ENCODE results near the gene CBR3.
"Not testable (repeated sequence)": the region's sequence is repeated elsewhere in the genome, so short reads cannot be mapped to it uniquely, and the experiment has no call there.

Gene CBR3

GRCh38 chr21:36134803-36135390, at the start of gene CBR3:
Gene CBR3 (plus strand): TSS chr21:36135079. CDS start chr21:36135193, 114 bp downstream.
- DNase-seq (ENCODE audit: low read depth in 2 of 2): peak in 1 of 2 experiments; percentile 49

DNA sequence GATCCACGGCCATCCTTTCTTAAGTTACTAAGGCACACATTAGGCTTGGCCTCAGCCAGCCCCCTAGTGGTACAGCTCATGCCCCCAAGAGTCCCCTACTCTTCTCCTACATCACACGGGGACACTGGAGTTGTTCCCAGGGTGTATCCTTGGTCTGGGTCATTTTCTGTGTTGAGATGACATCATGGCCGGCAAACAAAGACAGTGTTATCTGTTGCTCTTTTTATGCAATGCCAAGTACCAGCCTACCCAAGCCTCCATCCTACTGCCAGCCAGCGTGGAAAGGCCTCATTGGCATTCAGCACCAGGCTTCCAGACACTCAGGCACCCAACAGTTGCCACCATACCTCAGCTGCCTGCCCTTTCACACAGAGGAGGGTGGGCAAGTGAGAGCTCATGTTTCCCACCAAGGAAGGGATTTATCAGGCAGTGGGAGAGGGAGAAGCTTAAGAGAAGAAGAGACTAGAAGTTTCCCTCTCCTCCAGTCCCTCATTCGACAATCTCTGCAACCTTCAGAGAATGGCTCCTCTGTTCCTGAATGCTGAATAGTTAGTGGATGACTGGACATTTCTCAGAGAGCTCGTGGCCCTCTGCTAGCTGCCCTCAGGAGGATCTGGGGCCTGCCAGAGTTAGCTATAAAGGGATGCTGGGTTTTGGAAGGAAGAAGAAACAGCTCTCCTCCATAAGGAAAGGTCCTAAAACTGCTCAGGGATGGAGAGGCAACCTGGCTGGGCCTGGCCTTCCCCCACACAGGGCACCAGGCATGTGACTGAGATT, 47.3 kb upstream of the CBR3 start:
- DNase-seq (ENCODE audit: low read depth in 2 of 2): no peak

- DNase-seq (ENCODE audit: low read depth in 2 of 2): no peak
Measured at GRCh38 chr21:36089946-36090345, 44.9 kb upstream of the CBR3 start.

DNA sequence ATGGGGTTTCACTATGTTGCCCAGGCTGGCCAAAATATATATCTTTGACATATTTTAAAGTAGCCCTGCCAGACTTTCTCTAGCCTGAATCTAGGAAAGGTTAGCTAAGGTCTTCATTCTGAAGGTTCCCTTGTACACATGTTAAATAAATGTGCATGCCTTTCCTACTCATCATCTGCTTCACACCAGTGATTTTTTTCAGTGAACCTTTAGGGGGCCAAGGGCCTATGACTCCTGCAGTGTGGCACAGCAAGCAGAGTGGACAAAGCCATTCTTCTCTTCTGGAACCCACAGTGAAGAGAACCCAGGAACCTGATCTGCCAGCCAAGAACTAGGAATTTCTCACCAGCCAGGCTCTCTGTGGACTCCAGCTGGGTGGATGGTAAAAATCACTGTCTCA, 42.2 kb upstream of the CBR3 start:
- no peak for DNase-seq (ENCODE audit: low read depth in 2 of 2)

DNA sequence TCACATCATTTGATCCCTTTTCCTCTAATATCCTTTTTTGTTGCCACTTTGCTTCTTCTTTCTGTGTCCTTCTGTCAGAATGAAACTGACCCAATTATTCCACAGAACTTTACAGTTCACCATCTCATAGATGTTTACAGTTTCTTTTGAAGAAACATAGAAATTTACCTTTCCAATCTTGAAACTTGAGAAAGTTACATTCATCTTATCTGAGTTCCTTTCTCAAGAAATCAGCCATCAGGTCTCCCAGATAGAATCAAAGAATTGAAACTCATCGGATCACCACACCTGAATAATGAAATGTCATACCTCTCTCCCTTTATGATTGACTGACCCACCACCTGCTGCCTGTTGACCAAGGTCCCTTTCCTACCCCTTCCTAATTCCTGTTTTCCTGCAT, 41.4 kb upstream of the CBR3 start:
- no peak for DNase-seq (ENCODE audit: low read depth in 2 of 2)

DNA sequence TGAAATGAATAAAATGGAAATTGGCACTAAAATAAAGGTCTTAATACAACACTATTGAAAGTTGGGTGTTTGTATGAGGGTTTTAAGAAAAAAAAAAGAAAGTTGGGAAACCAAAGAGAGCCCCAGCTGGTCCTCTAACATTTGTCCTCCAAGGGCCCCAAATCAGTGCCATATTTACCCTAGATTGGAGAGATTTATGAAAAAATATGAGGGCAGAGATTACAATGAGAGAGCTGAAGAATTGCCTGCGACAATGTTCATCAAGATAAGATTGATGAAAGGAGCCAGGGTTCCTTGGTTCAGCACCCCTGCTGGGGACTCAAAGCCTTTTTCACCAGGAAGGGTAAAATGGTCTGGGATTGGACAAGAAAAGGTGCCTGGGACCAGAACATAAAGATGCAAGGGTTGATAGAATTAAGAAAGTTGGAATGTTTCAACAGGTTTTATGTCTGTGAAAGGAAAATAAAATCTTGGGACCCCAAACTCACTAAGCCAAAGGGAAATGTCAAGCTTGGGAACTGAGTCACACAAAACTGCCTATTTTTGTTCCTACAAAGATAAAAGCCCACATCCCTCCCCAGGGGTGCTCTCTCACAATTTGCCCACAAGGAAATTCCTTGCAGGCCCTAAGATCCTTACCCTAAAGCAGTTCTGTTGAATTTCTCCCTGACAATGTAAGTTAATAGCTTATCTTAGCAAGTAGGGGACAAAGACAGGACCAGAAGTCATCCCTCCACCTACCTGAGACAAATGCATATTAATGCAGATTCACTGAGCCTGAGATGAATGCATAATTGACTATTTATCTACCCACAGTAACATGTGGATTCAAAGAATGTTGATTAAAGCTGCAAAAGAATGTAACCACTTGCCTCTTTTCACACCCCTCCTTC, 38.2 kb upstream of the CBR3 start:
- no peak for DNase-seq (ENCODE audit: low read depth in 2 of 2)

DNA sequence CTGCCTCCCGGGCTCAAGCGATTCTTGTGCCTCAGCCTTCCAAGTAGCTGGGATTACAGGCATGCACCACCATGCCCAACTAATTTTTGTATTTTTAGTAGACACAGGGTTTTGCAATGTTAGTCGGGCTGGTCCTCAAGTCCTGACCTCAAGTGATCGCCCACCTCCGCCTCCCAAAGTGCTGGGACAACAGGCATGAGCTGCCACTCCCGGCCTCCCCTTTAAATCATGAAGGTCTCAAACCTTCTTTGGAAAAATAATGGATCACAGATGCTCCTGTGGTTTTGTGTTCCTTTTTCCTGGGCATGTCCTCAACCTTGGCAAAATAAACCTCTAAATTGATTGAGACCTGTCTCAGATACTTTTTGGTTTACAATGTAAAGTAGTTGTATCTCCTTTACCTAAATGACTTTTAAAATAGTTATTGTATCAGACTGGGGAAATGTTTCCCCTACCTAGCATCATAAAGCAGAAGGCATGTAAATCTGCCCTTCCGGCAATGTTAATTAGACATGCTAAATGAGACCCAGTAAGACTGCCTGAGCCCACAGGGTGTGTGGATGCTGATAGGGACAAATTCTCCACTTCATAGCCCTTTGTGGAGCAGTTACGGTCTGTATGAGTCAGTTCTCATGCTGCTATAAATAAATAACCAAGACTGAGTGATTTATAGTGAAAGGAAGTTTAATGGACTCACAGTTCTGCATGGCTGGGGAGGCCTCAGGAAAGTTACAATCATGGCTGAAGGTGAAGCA, 37.3 kb upstream of the CBR3 start:
- DNase-seq (ENCODE audit: low read depth in 2 of 2): no peak

- no peak for DNase-seq (ENCODE audit: low read depth in 2 of 2)
Measured at GRCh38 chr21:36098182-36098532, 36.7 kb upstream of the CBR3 start.

DNA sequence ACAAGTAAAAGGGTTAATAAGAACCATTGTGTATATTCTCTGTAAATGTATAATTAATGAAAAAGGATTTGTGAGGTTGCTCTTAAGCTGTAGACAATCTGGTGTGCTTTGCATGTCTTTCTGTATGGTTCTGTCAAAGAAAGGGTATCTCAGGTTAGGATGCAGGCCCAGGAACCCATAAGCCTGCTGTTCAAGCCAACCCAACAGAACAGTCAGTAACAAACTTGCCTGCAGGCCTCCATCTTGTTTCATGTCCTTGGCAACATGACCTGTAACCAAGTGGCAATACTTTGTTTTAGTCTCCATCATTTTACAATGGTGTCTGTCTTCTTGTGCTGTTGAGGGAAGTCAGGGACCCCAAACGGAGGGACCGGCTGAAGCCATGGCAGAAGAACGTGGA, 35.9 kb upstream of the CBR3 start:
- no peak for DNase-seq (ENCODE audit: low read depth in 2 of 2)

GRCh38 chr21:36099695-36100211, 35.1 kb upstream of the CBR3 start:
- not testable (repeated sequence) for DNase-seq (ENCODE audit: low read depth in 2 of 2)

GRCh38 chr21:36100971-36101641, 33.8 kb upstream of the CBR3 start:
- no peak for DNase-seq (ENCODE audit: low read depth in 2 of 2)

DNA sequence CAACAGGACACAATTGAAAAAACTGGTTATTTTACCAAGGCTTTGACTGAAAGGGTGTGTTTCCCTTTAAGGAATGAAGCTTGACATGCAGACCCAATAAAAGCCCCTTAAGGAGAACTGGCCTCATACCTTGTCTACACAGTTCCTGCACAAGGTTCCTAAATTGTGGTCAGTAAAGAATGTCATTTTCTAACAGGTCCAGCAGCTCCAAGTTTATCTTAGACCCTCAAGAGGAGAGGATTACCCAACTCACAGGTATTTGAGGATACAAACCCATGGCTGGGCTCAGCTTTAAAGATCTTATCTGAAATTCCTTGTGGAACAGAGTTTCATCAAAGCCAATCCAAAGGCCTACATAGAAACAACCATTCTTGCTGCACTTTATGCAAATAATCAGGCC, 31.4 kb upstream of the CBR3 start:
- no peak for DNase-seq (ENCODE audit: low read depth in 2 of 2)

DNA sequence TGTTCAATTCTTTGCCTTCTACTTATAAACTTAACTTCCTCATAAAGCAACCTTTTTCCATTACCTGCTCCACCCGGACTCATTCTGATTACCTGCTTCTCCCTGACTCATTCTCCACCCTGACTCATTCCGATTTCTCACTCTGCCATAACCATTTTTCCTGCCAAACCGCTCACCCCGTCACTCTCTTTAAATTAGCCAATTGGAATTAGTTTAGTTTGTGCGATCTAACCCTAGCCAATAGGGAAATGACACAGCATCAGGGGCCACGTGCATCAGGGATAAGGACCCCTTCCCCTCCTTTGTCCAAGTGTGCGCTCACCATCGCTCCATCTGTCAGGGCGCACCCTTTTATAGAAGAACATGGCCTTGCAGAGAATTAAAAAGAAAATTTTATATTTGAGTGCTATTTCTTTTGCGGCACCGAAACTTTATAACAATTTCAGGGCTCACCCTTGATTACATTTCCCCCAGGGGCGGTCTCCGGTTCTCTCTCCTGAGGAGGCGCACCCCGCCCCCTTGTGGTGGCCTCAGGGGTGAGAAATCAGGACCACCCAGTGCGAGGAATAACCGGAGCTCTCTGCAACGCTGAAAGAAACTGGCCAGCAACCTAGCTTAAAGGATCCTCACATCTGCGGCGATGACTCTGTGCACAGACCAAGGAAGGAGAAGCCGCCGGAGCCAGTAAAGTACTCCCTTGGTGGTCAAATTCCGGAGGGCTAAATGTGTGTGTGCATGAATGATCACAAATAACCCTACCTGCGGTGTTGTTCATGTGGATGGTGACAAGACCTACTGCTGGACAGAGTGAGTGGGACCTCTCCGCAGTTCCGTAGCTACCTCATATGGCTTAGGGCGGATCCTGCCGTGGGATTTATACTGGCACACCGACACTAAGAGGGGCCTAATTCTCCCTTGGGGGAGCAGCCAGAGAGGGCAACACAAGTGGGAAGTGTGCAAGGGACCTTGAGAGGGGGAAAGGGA, 30.3 kb upstream of the CBR3 start:
- peak in 1 of 2 experiments; percentile 47 for DNase-seq (ENCODE audit: low read depth in 2 of 2)

DNA sequence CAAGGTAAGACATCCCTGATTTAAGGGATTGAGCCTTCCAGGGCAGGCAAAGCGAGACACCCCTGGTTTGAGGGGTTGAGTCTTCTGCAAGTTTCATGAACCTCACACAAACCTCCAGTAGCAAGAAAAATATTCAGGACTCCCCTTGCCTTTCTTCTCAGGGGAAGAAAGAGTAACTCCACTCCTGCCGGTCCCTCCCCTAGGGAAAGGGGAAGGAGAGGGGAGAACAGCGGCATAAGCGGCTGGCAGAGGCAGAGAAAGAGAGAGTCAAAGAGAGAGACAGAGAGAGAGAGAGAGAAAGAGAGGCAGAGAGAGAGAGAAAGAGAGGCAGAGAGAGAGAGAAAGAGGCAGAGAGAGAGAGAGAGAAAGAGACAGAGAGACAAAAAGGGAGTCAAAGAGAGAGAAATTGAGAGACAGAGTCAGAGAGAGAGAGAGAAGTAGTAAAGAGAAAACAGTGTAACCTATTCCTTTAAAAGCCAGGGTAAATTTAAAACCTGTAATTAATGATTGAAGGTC, 29.5 kb upstream of the CBR3 start:
- no peak for DNase-seq (ENCODE audit: low read depth in 2 of 2)

- DNase-seq (ENCODE audit: low read depth in 2 of 2): no peak
Measured at GRCh38 chr21:36109868-36110267, 25.0 kb upstream of the CBR3 start.

GRCh38 chr21:36111238-36111637, 23.6 kb upstream of the CBR3 start:
- DNase-seq (ENCODE audit: low read depth in 2 of 2): no peak

GRCh38 chr21:36113647-36114428, 21.0 kb upstream of the CBR3 start:
- DNase-seq (ENCODE audit: low read depth in 2 of 2): peak in 1 of 2 experiments; percentile 45

GRCh38 chr21:36115138-36115730, 19.6 kb upstream of the CBR3 start:
- DNase-seq (ENCODE audit: low read depth in 2 of 2): no peak

All from stimulated activated CD4-positive, alpha-beta T cell treated with anti-CD3 and anti-CD28 coated beads, Interleukin-12 subunit alpha, Interleukin-12 subunit beta, amount 100 ng/mL, for 24 hours (primary cell).